Ammon's horn (tissue), 1 donor: Measurements from ENCODE around the gene STMN1.

Experiments
- DNase-seq: peaks from one replicate; pipeline ENCODE4 v3.0.0-alpha.2; 2016; ENCODE audit warnings: low spot score

STMN1 gene

DNA sequence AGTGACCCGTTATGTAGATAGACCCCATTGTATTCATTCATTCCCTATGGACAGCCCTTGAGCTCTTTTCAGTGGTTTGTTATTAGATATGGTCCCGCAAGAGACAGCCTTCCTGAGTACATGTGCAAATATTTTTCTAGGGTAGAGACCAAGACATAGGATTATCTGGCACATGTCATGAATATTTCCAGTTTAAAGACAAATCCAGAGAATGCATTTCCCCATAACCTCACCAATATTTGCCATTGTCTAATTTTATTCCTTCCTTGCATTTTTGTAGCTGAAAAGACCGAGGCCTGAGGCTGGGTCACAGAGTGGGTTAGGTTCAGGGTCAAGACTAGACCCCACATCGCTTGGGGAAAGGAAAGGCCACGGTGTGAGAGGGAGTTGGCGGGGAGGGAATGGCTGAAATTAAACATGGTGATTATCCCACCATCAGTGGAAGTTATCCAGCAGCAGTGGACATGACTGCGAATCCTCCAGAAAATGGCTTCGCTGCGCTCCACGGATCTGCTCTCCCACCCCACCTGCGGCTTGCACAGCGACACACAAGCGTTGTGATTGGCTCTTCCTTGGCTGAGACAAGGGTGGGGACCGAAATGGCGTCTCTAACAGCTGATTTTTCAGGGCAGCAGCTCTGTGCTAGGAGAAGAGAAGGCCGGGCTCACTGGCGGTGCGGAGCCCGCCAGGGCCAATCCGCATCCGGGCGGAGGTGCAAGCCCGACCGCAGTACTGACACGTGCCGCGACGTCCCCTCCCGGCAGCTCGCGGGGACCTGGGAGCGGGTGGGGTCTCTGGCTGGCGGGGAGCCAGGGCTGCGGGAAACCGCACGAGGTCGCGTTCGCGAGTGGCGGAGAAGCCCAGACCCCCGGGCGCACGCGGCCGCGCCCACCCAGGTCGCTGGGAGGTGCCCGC is 16.1 kb upstream of the STMN1 start:
- DNase-seq = peak; percentile 83

GRCh38 chr1:25918615-25919014 is 12.4 kb upstream of the STMN1 start:
- no peak for DNase-seq

- no peak for DNase-seq
Observed at GRCh38 chr1:25917996-25918395, 11.8 kb upstream of the STMN1 start.

DNA sequence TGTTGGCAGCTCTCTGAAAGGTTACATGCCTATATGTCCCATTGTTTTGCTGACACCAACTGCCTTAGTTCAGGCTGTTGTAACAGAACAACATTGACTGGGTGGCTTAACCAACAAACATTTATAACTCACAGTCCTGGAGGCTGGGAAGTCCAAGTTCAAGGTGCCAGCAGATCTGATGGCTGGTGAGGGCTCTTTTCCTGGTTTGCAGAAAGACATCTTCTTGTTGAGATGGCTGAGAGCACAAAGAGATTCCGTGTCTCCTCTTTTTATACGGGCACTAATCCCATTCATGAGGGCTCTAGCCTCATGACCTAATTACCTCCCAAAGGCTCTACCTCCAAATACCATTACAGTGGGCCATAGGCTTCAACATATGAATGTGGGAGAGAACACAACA is 10.2 kb upstream of the STMN1 start:
- DNase-seq = no peak

DNA sequence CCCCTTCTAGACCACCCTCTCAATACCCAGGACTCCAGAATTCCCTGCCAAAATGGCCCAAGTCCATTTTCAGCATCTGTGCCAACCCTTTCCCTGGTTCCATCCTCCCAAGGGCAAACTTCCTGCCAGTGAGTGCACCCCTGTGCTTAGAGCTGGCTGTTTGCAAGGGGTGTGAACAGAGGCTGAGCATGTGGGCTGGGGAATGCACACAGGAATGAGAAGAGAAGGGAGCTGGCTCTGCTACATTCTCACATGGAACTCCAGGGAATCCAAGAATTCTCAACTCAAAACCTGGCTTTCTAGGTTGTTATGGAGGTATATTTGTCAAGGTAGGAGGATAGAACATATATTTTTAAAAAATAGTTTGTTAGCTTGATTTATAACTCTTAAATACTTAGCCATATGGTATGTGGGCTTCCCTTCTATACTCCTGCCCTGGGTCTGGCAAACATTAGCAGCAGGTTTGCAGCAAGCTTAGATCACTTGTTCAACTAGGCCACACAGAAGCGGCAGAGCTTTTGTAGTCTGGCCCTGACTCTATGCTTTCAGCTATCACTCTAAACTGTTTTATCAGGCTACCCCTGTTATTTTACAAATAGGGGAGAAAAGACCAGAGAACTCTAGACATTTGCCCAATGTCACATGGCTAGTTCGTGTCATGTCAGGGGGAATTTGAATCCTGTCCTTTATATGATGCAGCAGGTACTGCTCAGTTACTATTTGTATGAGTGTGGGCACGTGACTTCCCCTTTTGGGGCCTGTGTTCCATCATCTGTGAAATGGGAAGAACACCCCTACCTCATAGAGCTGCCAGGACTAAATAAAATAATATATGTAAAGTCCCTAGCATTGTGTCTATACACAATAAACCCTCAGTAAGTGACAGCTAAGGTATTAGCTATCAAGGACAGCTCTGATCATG is 8.1 kb upstream of the STMN1 start:
- DNase-seq = no peak

DNA sequence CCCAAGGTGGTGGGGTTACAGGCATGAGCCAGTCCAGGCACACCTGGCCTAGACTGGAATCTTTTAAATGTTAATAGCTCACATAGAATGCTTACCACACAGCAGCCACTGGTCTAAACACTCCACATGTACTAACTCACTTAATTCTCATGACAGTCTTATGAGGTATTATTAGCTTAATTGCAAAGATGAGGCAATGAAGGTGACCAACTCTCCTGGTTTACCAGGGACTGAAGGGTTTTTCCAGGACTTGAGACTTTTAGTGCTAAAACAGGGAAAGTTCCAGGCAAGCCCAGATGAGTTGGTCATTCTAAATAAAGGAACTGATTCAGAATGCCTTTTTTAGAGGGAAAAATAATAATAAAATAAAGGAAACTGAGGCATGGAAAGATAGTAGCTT is 7.0 kb upstream of the STMN1 start:
- no peak for DNase-seq

DNA sequence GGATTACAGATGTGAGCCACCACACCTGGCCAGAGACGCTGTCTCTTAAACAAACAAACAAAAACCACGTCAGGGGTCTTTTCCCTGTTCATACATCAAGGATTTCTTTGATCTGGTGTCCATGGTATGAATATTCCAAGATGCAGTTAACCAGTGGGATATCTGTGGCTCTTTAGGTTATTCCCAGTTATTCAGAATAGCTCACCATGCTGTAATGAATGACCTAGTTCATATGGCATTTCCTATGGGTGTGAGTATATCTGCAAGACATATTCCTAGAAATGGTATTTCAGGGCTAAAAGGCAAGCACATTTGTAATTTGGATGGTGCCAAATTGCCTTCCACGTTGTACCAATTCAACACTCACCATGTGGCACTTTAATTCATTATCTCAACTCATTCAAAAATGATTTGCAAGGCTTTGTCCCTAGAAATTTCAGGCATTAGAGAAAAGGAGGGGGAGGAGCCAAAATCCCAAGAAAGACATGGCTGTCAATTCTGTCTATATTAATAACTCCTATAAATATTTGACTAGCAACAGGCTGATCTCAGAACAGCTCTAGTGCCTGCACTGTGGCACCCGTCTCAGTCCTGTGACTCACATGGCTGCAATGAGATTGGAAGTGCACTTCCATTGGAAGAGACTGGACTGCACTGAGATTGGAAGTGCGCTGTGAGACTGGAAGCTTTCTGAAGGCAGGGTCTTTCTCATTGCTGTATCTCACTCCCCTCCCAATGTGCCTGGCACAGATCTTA is 6.0 kb upstream of the STMN1 start:
- no peak for DNase-seq

DNA sequence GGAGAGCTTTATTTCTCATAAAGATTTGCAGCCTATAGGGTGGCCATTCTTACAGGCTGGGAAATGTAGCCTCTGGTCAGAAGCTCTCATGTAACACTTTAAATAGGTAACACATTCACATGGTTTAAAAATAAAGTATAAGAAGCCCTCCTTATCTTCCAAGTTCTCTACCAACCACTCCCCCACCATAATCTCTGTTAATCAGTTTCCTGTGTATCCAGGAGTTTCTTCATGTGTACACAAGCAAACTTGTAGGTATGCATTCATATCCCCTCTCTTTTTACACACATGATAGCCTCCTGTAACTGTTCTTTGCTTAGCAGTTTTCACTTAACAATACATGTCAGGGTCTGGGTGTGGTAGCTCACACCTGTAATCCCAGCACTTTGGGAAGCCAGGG is 4.9 kb upstream of the STMN1 start:
- DNase-seq = no peak

GRCh38 chr1:25909040-25909439 is 2.8 kb upstream of the STMN1 start:
- peak; percentile 71 for DNase-seq

DNA sequence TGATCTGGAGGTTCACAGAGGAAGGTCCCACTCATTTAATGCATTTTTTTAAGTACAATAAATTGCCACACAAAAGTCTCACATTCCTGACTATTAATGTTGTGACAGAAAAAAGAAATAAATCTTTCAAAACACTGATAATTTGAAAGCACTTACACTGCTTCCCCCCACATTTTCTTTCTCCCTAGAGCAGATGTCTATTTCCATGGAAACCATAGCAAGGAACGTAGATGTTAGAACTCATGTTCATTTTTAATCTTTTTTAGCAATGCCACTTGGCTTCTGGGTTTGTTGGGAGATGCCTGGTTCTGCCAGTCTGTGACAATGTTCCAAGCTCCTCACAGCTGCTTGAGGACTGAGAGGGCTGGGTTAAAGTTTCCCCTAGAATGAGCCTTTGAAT is 1.9 kb upstream of the STMN1 start:
- DNase-seq = no peak

DNA sequence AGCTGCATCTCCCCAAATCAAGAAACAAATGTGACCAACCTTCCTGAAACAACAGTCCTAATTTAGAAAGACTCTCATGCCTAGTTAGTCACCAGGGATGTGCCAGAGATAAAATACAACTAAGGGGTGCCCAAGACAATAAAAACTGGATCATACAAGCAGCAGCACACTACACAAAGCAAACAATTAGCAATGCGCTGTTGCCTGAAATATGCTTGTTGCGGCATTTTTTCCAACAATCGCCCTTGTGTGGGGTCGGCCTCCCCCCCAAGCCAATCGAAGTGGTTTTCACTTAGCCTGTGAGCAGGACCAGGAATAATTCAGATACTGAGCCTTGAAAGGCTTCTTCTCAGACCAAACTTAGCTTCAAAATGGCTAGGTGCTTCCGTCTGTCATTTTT is 1.4 kb upstream of the STMN1 start:
- DNase-seq = no peak

- no peak for DNase-seq
Observed at GRCh38 chr1:25906644-25907300, 553 bp upstream of the STMN1 start.

DNA sequence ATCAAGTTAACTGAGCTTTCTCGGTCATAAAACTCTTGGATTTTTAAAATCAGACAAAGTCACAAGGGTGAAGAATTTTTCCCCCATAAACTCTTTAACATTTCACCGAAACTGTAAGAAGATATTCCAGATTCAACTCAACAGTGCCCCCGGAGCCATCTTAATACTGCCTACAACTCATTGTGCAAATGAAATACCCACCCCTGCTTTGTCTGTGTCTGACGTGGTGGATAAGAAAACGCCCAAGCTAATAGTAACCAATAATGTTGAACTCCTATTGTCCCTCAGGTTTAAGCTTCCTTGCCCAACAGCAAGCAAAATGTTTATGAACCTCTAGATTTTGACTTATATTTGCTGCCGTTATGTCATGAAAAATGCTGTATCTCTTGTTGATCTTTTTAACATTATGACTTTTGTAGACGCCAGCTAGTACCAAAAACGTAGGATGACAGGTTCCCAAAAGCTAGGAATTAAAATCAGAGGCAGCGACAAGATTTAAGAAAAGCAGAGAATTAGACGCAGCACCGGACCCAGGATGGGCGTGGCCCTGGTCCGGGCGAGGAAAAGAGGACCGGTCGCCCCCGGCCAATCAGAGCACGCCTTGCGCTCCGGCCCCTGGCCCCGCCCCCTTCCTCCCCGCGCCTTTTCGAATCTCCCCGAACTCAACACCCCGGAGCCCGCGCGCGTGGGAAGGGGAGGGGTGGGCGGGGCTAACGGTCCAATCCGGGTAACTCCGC is 1.1 kb downstream of the STMN1 start:
- DNase-seq = peak; percentile 96

- DNase-seq = no peak
Observed at GRCh38 chr1:25903986-25904385, 2.2 kb downstream of the STMN1 start.

GRCh38 chr1:25902462-25902861 is 3.8 kb downstream of the STMN1 start:
- DNase-seq = no peak

DNA sequence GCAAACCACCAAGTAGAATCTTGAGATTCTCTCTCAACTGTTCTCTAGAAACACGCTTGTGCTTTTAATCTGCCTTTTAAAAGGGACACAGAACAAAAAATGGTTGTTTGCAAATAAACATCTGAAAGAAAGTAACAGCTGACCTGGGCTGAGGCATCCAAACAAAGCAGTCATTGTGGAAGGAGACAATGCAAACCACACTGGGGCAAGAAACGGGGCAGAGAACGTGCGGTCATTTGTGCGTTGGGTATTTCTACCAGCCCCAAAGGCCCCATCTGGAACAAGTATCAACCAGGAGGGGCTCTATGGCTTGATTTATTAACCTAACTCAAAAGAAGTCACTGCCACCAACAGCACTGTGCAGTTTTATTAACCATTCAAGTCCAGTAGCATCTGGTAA is 6.0 kb downstream of the STMN1 start:
- peak; percentile 91 for DNase-seq

GRCh38 chr1:25899792-25900191 is 6.4 kb downstream of the STMN1 start:
- DNase-seq = no peak

- DNase-seq = no peak
Observed at GRCh38 chr1:25898223-25899015, 7.8 kb downstream of the STMN1 start.

DNA sequence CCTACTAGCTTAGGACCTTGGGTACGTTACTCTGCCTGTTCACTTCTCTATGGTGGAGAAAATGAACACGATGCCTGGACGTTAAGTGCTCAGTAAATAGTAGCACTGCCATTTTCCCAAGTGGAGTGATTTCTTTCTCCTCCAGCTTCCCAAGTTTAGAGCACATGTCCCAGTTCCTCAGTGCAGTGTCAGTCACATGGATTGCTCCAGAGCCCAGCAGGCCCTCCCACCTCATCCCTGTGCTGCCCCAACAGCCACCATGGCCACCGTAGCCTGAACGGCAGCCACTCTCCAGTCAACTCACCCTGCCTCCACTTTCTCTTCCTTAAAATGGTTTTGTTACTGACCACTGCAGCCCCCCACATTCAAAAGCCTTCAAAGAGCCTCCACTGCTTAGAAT is 8.5 kb downstream of the STMN1 start:
- no peak for DNase-seq

GRCh38 chr1:25896266-25896665 is 10.0 kb downstream of the STMN1 start:
- DNase-seq = no peak
